PC-3 (cell line): ENCODE data around the gene CXXC5. TPM values are rescaled to one million over a fixed set of nuclear protein-coding genes. Genes with fewer than 3 reads are reported as not detected.
A peak's percentile ranks its signal among the peaks of the same experiment; 100 is the strongest.

ENCODE experiments used
- ATAC-seq: fragments of 200-7000 bp; cut with Tn5 transposase; 2 replicates; pipeline ENCODE4 v1.9.1; 2020; ENCODE audit warnings: mild to moderate bottlenecking, moderate library complexity
- BruUV-seq: library from RNA; stranded (reverse); fragments of 400-500 nt; replicated peaks from 2 replicates; lab custom pipeline; 2021; lab: Mats Ljungman, UMichigan
- CTCF ChIA-PET: fragments of 300-600 bp; sonication (Branson Sonifier 250); formaldehyde crosslinking; loops from one replicate; lab custom pipeline; 2022; ENCODE audit warnings: antibody characterized with exemption; lab: Charles Lee
- POLR2A ChIA-PET: fragments of 300-600 bp; sonication (Branson Sonifier 250); formaldehyde crosslinking; loops from one replicate; lab custom pipeline; 2022; ENCODE audit warnings: antibody characterized with exemption; ENCODE audit not compliant: unreplicated experiment; lab: Charles Lee
- DNase-seq: peaks from one replicate; pipeline ENCODE4 v3.0.0-alpha.2; 2015
- H2AFZ ChIP-seq: fragments of 300-600 bp; sonication (generic); 2 replicates; pipeline ENCODE4 v1.6.0; 2016; ENCODE audit warnings: antibody characterized with exemption, low read length
- H3F3A ChIP-seq: fragments of 300-600 bp; sonication (generic); one replicate; pipeline ENCODE4 v1.6.0; 2017; ENCODE audit warnings: antibody characterized with exemption, low read length, control low read depth, mild to moderate bottlenecking; ENCODE audit not compliant: unreplicated experiment
- H3K27ac ChIP-seq: fragments of 300-600 bp; sonication (generic); 2 replicates; pipeline ENCODE4 v1.5.1; 2016; ENCODE audit warnings: mild to moderate bottlenecking, low read length
- H3K27me3 ChIP-seq: fragments of 300-600 bp; sonication (generic); 2 replicates; pipeline ENCODE4 v1.6.1; 2016; ENCODE audit warnings: low read length, mixed read lengths
- H3K36me3 ChIP-seq: fragments of 300-600 bp; sonication (generic); 2 replicates; pipeline ENCODE4 v1.6.1; 2016; ENCODE audit warnings: low read depth, mixed run types, low read length, mixed read lengths
- H3K4me1 ChIP-seq: fragments of 300-600 bp; sonication (generic); 2 replicates; pipeline ENCODE4 v1.5.1; 2016; ENCODE audit warnings: low read length; ENCODE audit not compliant: insufficient read depth
- H3K4me2 ChIP-seq: fragments of 300-600 bp; sonication (generic); 2 replicates; pipeline ENCODE4 v1.6.0; 2016; ENCODE audit warnings: low read length
- H3K4me3 ChIP-seq: fragments of 300-600 bp; sonication (generic); 2 replicates; pipeline ENCODE4 v1.5.1; 2016; ENCODE audit warnings: mild to moderate bottlenecking, low read length, mixed read lengths
- H3K79me2 ChIP-seq: fragments of 300-600 bp; sonication (generic); 2 replicates; pipeline ENCODE4 v1.6.1; 2017; ENCODE audit warnings: low read length, mixed read lengths
- H3K9ac ChIP-seq: fragments of 300-600 bp; sonication (generic); 2 replicates; pipeline ENCODE4 v1.6.0; 2016; ENCODE audit warnings: mild to moderate bottlenecking, low read length
- H3K9me2 ChIP-seq: fragments of 300-600 bp; sonication (generic); replicated peaks from 2 replicates; pipeline ENCODE4 v1.6.1; 2016; ENCODE audit warnings: mixed run types, low read length, mixed read lengths
- H3K9me3 ChIP-seq: fragments of 300-600 bp; sonication (generic); 2 replicates; pipeline ENCODE4 v1.6.1; 2016; ENCODE audit warnings: low read length, mixed read lengths
- H4K20me1 ChIP-seq: fragments of 300-600 bp; sonication (generic); 2 replicates; pipeline ENCODE4 v1.6.1; 2016; ENCODE audit warnings: low read length, mixed read lengths
- CTCF ChIP-seq: fragments of 300-600 bp; sonication (generic); conservative IDR thresholded peaks from 2 replicates; pipeline ENCODE4 v1.5.1; 2017; ENCODE audit warnings: antibody characterized with exemption, low read depth, mild to moderate bottlenecking, low read length
- EZH2 ChIP-seq: fragments of 300-600 bp; sonication (generic); IDR thresholded peaks from one replicate; pipeline ENCODE4 v1.6.1; 2017; ENCODE audit warnings: antibody characterized with exemption, mild to moderate bottlenecking, low read length; ENCODE audit not compliant: unreplicated experiment
- EZH2phosphoT487 ChIP-seq: fragments of 300-600 bp; sonication (generic); IDR thresholded peaks from 2 replicates; pipeline ENCODE4 v1.6.1; 2018; ENCODE audit warnings: mild to moderate bottlenecking, antibody characterized with exemption, low read length, borderline replicate concordance
- intact Hi-C: fragments of 100-400 bp; cut with micrococcal nuclease; formaldehyde crosslinking; loops from 2 replicates; pipeline ENCODE4 v1.9.0; 2023
- total RNA-seq: library from RNA; depleted of rRNA; stranded (reverse); fragments of >200 nt; gene quantifications from 2 replicates; pipeline ENCODE4 v1.2.3, GENCODE V29; 2014

CXXC5 gene
- total RNA-seq, 1 experiment from 2014 or later: 31.1 TPM

- ChIA-PET CTCF (interaction anchor here (0.6 to 1.2 kb wide), 5 partner anchors 9 to 1220 kb away, joined by 3 to 9 read pairs (median 5); no protein-coding TSS in a partner anchor), POLR2A (interaction anchor here (0.6 to 1.5 kb wide), 4 partner anchors 13 to 342 kb away, joined by 3 to 8 read pairs (median 6); no protein-coding TSS in a partner anchor)
- no peak for DNase-seq
- ATAC-seq: no peak
- H3F3A ChIP-seq: peaks cover 1% of the 10 kb centered on the region
- H3K27ac ChIP-seq: no peak overlapping the region
- no peak overlapping the region for H3K9ac ChIP-seq
- peak overlapping the region; percentile 100 for H3K4me2 ChIP-seq
- no peaks in the 10 kb centered on the region for H3K9me3 ChIP-seq
- intact Hi-C loops: loop anchor here (1.0 kb wide), 1 partner anchor 10 kb away; no protein-coding TSS in a partner anchor
- peaks cover 16% of the 10 kb centered on the region for H3K27me3 ChIP-seq
- BruUV-seq: no TSS peak
- H3K4me1 ChIP-seq: peaks cover 41% of the 10 kb centered on the region
- TF ChIP-seq CTCF: no peak
- TF ChIP-seq EZH2: no peak
- no peak for TF ChIP-seq EZH2phosphoT487
- peak overlapping the region; percentile 85 for H3K4me3 ChIP-seq
- H3K79me2 ChIP-seq: peaks cover 28% of the 10 kb centered on the region
- H4K20me1 ChIP-seq: 0 out of 2 replicates have a peak, but pooled peaks cover 12% of the 10 kb centered on the region
- H2AFZ ChIP-seq: peak overlapping the region; percentile 70
- no peaks in the 10 kb centered on the region for H3K36me3 ChIP-seq
- no peaks in the 10 kb centered on the region for H3K9me2 ChIP-seq
These were observed 494 bp upstream of the CXXC5 start for GRCh38 chr5:139647506-139648204.

DNA sequence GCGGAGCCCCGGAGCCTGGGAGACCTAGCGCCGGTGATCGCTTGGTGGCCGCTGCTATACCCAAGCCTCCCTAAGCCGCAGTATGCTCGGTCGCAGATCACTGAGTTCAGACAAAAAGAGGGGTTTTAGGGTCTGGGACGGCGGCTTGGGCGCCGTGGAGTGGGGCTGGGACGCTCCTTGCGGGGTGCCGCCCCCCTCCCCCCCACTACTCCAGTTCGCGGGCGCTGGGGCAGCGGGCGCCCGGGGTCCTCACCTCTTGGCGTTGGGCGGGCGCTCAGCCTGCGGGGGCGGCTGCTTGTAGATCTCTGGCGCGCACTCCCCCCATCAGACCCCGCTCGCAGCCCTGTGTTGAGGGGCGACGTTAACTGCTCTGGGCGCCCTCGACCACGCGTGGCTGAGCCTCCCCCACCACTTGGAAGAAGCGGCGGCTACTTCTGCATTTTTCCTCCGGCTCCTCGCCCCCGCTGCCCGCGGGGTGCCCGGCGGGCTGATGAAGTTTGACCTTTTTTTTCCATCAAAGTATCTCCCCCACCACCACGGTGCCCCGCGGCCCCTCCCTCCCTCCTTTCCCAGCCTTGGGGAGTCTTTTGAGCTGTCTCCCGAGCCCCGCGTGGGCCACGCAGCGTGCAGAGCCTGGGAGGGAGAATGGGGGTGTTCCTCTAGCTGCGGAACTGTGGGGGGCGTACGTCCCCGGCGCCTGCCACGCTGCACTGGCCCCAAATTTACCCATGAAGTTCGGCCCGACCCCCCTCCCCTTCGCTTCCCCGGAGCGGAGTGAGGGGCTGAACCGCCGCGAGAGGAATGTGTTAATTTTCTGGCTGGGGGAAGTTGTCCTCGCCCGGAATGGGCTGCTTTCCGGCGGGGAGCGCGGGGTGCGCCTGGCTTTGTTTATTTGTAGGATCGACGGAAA lies 1.2 kb downstream of the CXXC5 start:
- POLR2A ChIA-PET: no interaction called here
- no peaks in the 10 kb centered on the region for H3K36me3 ChIP-seq
- peaks cover 33% of the 10 kb centered on the region for H3K4me1 ChIP-seq
- H4K20me1 ChIP-seq: 0 out of 2 replicates have a peak, but pooled peaks cover 12% of the 10 kb centered on the region
- H3K27me3 ChIP-seq: peaks cover 16% of the 10 kb centered on the region
- H2AFZ ChIP-seq: peak overlapping the region; percentile 49
- 0 out of 2 replicates have a peak, but pooled peaks have one; percentile 9 for ATAC-seq
- peaks cover 3% of the 10 kb centered on the region for H3F3A ChIP-seq
- no peaks in the 10 kb centered on the region for H3K9me3 ChIP-seq
- H3K9me2 ChIP-seq: no peaks in the 10 kb centered on the region
- H3K79me2 ChIP-seq: peaks cover 45% of the 10 kb centered on the region
- H3K4me2 ChIP-seq: peak overlapping the region; percentile 100
- H3K9ac ChIP-seq: peak overlapping the region; percentile 31; the same call in 1 of the 2 replicates
- intact Hi-C loops: no loop called here
- peak; percentile 22 for DNase-seq
- TF ChIP-seq EZH2phosphoT487: no peak
- CTCF ChIA-PET: interaction anchor here (0.6 kb wide), 1 partner anchor 41 kb away, joined by 3 read pairs; no protein-coding TSS in a partner anchor
- no TSS peak for BruUV-seq
- H3K4me3 ChIP-seq: peak overlapping the region; percentile 85
- no peak overlapping the region for H3K27ac ChIP-seq
